Mammary epithelial cell (primary cell): ENCODE data around the gene PFN1.

Experiments used
- EZH2 ChIP-seq: IDR thresholded peaks from 2 replicates; pipeline ENCODE4 v1.6.1; 2012; ENCODE audit warnings: low read length, inconsistent platforms, borderline replicate concordance
- TF ChIP-seq, protein P1 (sequence below), 2 donors: IDR thresholded peaks in 1 of 2; conservative IDR thresholded peaks in 1 of 2; 2 replicates each; pipeline ENCODE4 v1.5.1; 2011 to 2012; ENCODE audit warnings: inconsistent platforms in 2 of 2, low read length in 2 of 2, mild to moderate bottlenecking in 2 of 2, control low read depth in 1 of 2, low read depth in 1 of 2; ENCODE audit not compliant: insufficient read depth in 1 of 2; ENCODE audit errors: extremely low read depth in 1 of 2

GRCh38 chr17:4901648-4902344 lies 46.5 kb downstream of the PFN1 start:
- TF ChIP-seq, protein P1, sequence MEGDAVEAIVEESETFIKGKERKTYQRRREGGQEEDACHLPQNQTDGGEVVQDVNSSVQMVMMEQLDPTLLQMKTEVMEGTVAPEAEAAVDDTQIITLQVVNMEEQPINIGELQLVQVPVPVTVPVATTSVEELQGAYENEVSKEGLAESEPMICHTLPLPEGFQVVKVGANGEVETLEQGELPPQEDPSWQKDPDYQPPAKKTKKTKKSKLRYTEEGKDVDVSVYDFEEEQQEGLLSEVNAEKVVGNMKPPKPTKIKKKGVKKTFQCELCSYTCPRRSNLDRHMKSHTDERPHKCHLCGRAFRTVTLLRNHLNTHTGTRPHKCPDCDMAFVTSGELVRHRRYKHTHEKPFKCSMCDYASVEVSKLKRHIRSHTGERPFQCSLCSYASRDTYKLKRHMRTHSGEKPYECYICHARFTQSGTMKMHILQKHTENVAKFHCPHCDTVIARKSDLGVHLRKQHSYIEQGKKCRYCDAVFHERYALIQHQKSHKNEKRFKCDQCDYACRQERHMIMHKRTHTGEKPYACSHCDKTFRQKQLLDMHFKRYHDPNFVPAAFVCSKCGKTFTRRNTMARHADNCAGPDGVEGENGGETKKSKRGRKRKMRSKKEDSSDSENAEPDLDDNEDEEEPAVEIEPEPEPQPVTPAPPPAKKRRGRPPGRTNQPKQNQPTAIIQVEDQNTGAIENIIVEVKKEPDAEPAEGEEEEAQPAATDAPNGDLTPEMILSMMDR (conservative IDR thresholded peaks at IDR 0.05 in 1 of 2, IDR thresholded peaks at IDR 0.05 in 1 of 2; ENCODE audit: extremely low read depth in 1 of 2, insufficient read depth in 1 of 2, low read depth in 1 of 2, low read length in 2 of 2), result no peak
- no peak for TF ChIP-seq EZH2
